Lung (tissue), 12 donors: ENCODE data around the gene ZNF804B. TPM values are rescaled to one million over a fixed set of nuclear protein-coding genes. Genes with fewer than 3 reads are reported as not detected.

Source experiments
- ATAC-seq: fragments of 200-7000 bp; cut with Tn5 transposase; one replicate; pipeline ENCODE4 v1.9.1; 2020; ENCODE audit warnings: moderate number of reproducible peaks; ENCODE audit not compliant: insufficient read depth, low FRiP score
- DNase-seq, 3 donors: peaks; one replicate each; pipeline ENCODE4 v3.0.0-alpha.2; 2013 to 2017
- H3K27ac ChIP-seq, 2 donors: one replicate each; pipeline ENCODE4 v1.5.1; 2013; ENCODE audit warnings: mild to moderate bottlenecking in 2 of 2, moderate library complexity in 2 of 2, control low read depth in 1 of 2, inconsistent platforms in 1 of 2, low read depth in 1 of 2, low read length in 1 of 2
- H3K27me3 ChIP-seq, 3 donors: one replicate each; pipeline ENCODE4 v1.5.1; 2013; ENCODE audit warnings: low read length in 2 of 3; ENCODE audit not compliant: control insufficient read depth in 3 of 3, insufficient read depth in 3 of 3
- H3K36me3 ChIP-seq, 4 donors: one replicate each; pipeline ENCODE4 v1.5.1; 2013; ENCODE audit warnings: low read length in 4 of 4, mild to moderate bottlenecking in 1 of 4, moderate library complexity in 1 of 4; ENCODE audit not compliant: control insufficient read depth in 4 of 4, insufficient read depth in 4 of 4
- H3K4me1 ChIP-seq, 5 donors: one replicate each; pipeline ENCODE4 v1.5.1; 2013; ENCODE audit warnings: low read length in 5 of 5, mild to moderate bottlenecking in 2 of 5, moderate library complexity in 1 of 5; ENCODE audit not compliant: control insufficient read depth in 5 of 5, insufficient read depth in 5 of 5
- H3K4me3 ChIP-seq: one replicate; pipeline ENCODE4 v1.5.1; 2013; ENCODE audit warnings: mild to moderate bottlenecking, control low read depth, moderate library complexity
- H3K9ac ChIP-seq, 2 donors: one replicate each; pipeline ENCODE4 v1.5.1; 2013; ENCODE audit warnings: low read length in 2 of 2, control low read depth in 1 of 2; ENCODE audit not compliant: insufficient read depth in 1 of 2
- H3K9me3 ChIP-seq, 4 donors: one replicate each; pipeline ENCODE4 v1.5.1; 2013; ENCODE audit warnings: low read length in 3 of 4, mild to moderate bottlenecking in 1 of 4, moderate library complexity in 1 of 4; ENCODE audit not compliant: control insufficient read depth in 4 of 4, insufficient read depth in 3 of 4
- CTCF ChIP-seq: IDR thresholded peaks from 2 replicates; pipeline ENCODE4 v1.5.1; 2012; ENCODE audit warnings: mild to moderate bottlenecking; ENCODE audit errors: control extremely low read depth, extremely low read depth
- WGBS, 2 donors: extraction: QIAGEN DNeasy Blood & Tissue Kit; methylation state at CpG; one replicate each; pipeline ENCODE4 v1.1.7; 2013; 5-methylcytosine and 5-hydroxymethylcytosine counted together
- polyA plus RNA-seq, 2 donors: library from polyadenylated mRNA; stranded (reverse); fragments of 200-250 nt; gene quantifications; one replicate each; pipeline ENCODE4 v1.2.1, GENCODE V29; 2013
- total RNA-seq, 2 donors: library from RNA; depleted of rRNA in 1 of 2; stranded (reverse); fragments of >200 nt in 1 of 2; gene quantifications; one replicate each; pipeline ENCODE4 v1.2.1, GENCODE V29; 2014 to 2021
- donor health status: control.
- donor health status: control.
- donor health status: Bipolar disorder and iron deficiency.
- donor health status: healthy.
- donor health status: DM: yes; HTN: yes; CAD: no.

Gene ZNF804B
- total and polyA plus RNA-seq, 4 donors: not detected

GRCh38 chr7:88888684-88889083 lies 129.2 kb downstream of the ZNF804B start:
- DNase-seq (no peak), ATAC-seq (no peak)
- TF ChIP-seq CTCF: no peak
- Histone ChIP-seq H3K4me3 (no peak overlapping the region), H3K4me1 (no peaks in the 10 kb centered on the region), H3K9me3 (no peaks in the 10 kb centered on the region), H3K27me3 (no peaks in the 10 kb centered on the region), H3K27ac (no peak overlapping the region), H3K36me3 (no peaks in the 10 kb centered on the region), H3K9ac (no peak overlapping the region)
- 45 to 63% methylated on average over 3 of the region's 3 CpGs for WGBS, 2 donors

- TF ChIP-seq CTCF: no peak
- DNase-seq (no peak), ATAC-seq (no peak)
- Histone ChIP-seq H3K4me1 (no peaks in the 10 kb centered on the region), H3K9ac (no peak overlapping the region), H3K36me3 (no peaks in the 10 kb centered on the region), H3K27me3 (no peaks in the 10 kb centered on the region), H3K4me3 (no peak overlapping the region), H3K27ac (no peak overlapping the region), H3K9me3 (no peaks in the 10 kb centered on the region)
- 93 to 98% methylated on average over 2 of the region's 2 CpGs for WGBS, 2 donors
Measured at GRCh38 chr7:88910516-88910915, 151.0 kb downstream of the ZNF804B start.

GRCh38 chr7:88912852-88913251 lies 153.4 kb downstream of the ZNF804B start:
- 82 to 86% methylated on average over 2 of the region's 2 CpGs for WGBS, 2 donors

More at GRCh38 chr7:88912852-88913251, 153.4 kb downstream of the ZNF804B start:
- Histone ChIP-seq H3K27ac (no peak overlapping the region), H3K4me3 (no peak overlapping the region), H3K27me3 (no peaks in the 10 kb centered on the region), H3K9ac (no peak overlapping the region), H3K9me3 (no peaks in the 10 kb centered on the region), H3K4me1 (no peaks in the 10 kb centered on the region), H3K36me3 (no peaks in the 10 kb centered on the region)
- no peak for TF ChIP-seq CTCF
- ATAC-seq: no peak
- DNase-seq: no peak
